GM12865 (cell line): ENCODE measurements around the gene RIMS4.

Source experiments
- DNase-seq: peaks from one replicate; pipeline ENCODE4 v3.0.0; 2010; ENCODE audit warnings: low read depth
- H3K4me3 ChIP-seq: 2 replicates; pipeline ENCODE4 v1.5.1; 2011; ENCODE audit warnings: mild to moderate bottlenecking, low read depth, low read length, control low read depth
- TF ChIP-seq, protein P1 (sequence below): IDR thresholded peaks from 2 replicates; pipeline ENCODE4 v1.5.1; 2011; ENCODE audit warnings: low read length, control low read depth, low read depth, inconsistent platforms; ENCODE audit not compliant: insufficient read depth; ENCODE audit errors: missing control alignments

RIMS4 gene

DNA sequence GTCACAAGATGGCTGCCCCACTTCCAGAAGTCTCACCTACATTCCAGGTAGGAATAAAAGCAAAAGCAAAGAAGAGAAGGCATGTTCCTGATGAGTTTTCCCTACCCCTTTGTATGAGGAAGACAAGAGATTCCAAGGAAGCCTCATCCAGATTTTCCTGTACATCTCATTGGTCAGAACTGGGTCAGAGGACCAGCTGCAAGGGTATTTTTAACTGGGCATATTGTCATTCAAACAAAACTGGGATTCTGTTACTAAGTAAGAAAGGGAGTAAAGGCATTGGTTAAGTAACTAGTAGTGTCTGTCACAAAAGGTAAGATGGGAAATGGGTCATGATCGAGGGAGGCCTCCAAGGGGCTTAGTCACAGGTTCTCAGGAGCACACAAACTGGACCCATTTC, 28.2 kb upstream of the RIMS4 start:
- TF ChIP-seq, protein P1, sequence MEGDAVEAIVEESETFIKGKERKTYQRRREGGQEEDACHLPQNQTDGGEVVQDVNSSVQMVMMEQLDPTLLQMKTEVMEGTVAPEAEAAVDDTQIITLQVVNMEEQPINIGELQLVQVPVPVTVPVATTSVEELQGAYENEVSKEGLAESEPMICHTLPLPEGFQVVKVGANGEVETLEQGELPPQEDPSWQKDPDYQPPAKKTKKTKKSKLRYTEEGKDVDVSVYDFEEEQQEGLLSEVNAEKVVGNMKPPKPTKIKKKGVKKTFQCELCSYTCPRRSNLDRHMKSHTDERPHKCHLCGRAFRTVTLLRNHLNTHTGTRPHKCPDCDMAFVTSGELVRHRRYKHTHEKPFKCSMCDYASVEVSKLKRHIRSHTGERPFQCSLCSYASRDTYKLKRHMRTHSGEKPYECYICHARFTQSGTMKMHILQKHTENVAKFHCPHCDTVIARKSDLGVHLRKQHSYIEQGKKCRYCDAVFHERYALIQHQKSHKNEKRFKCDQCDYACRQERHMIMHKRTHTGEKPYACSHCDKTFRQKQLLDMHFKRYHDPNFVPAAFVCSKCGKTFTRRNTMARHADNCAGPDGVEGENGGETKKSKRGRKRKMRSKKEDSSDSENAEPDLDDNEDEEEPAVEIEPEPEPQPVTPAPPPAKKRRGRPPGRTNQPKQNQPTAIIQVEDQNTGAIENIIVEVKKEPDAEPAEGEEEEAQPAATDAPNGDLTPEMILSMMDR, result no peak
- no peak for DNase-seq
- H3K4me3 ChIP-seq, result no peak overlapping the region

DNA sequence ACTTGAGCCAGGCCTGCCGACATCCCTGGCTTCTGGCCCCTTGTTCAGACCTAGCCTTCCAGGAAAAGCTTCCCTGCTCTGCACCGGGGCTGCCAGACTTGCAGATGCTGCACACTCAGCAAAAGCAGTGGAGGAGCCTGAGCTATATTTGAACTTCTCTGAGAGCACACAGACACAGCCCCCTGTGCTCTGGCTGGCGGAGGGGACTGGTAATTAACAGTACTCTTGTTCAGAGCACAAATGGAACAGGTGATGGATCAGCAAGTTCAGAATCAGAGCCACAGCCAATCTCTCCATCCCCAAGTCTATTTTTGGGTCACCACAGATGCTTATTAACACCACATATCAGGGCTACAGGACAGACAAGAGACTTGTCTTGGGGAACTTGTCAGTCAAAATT, 27.6 kb upstream of the RIMS4 start:
- DNase-seq, result no peak
- TF ChIP-seq, protein P1, result no peak
- H3K4me3 ChIP-seq, result no peak overlapping the region

DNA sequence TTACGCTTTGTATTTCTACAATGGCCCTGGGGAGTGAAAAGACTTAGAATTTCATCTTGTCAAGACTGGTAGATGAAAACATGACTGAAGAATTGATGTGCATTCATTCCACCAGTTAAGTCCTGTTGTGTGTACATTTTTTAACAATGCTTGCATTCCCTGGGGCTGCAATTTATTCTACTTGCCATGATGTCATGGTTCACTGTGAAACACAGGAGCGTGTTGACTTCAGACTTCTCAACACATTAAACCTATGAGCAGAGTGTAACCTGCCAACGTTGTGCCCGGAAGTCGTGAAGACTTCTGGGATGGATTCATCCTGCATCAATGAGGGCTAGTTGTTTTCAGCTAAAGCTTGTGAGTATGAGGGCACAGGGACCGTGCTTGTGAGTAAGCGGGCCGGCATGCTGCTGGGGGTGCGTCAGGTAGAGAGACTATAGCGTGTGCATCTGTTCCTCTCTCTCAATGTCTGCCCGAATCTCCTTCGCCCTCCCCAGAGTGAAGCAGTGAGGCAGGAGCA, 26.3 kb upstream of the RIMS4 start:
- no peak for DNase-seq
- TF ChIP-seq, protein P1, result no peak
- no peak overlapping the region for H3K4me3 ChIP-seq

- TF ChIP-seq, protein P1, result no peak
- H3K4me3 ChIP-seq, result no peak overlapping the region
- no peak for DNase-seq
Observed at GRCh38 chr20:44835661-44836221, 25.4 kb upstream of the RIMS4 start.

DNA sequence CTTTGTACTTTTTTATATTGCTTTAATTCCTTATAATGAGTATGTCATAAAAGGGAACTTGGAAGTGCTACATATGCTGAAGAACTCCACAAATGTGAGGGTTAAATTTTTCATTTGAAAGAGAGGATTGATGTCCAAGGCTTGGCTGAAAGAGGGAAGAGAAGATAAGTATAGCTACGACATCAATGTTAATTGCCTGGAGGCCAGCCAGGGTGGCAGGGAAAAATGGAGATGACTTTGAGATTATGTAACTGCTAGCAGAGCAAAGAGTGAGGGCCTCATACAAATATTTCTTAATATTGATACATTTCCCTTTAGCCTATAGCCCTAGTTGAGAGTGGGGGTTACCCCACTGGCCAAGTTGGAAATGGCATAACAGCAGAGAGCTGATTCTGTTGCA, 24.8 kb upstream of the RIMS4 start:
- no peak for DNase-seq
- TF ChIP-seq, protein P1, result no peak
- no peak overlapping the region for H3K4me3 ChIP-seq

DNA sequence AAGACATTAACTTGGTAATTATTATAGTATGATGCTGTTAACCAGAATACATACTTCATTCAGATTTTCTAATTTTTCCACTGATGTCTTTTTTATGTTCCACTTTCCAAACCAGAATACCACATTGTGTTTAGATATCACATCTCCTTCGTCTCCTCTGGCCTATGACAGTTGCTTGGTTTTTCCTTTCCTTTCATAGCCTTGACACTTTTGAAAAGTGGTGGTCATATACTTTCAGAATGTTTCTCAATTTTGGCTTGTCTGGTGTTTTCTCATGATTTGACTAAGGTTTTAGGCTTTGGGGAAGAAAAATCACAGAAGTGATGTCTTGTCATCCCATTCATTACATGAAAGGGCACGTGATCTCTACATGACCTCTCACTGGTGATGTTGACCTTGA, 24.3 kb upstream of the RIMS4 start:
- DNase-seq, result no peak
- TF ChIP-seq, protein P1, result no peak
- no peak overlapping the region for H3K4me3 ChIP-seq

GRCh38 chr20:44833437-44833836, 23.1 kb upstream of the RIMS4 start:
- no peak overlapping the region for H3K4me3 ChIP-seq
- TF ChIP-seq, protein P1, result no peak
- no peak for DNase-seq
